HepG2 (cell line): Measurements from ENCODE around the gene OSGIN1. TPM values are rescaled to one million over a fixed set of nuclear protein-coding genes. Genes with fewer than 3 reads are reported as not detected.

Experiments used
- ASH2L ChIP-seq: fragments of 300-600, 200-600 bp; sonication (generic); IDR thresholded peaks from 2 replicates; pipeline ENCODE4 v1.7.0; 2017; ENCODE audit warnings: low read depth, mild to moderate bottlenecking, moderate library complexity, mixed read lengths, low read length; ENCODE audit not compliant: insufficient read length
- BCL6 ChIP-seq: IDR thresholded peaks from 2 replicates; pipeline ENCODE4 v1.6.1; 2016; ENCODE audit warnings: missing genetic modification reagents, missing compliant biosample characterization
- FOXA1 ChIP-seq, 2 experiments: fragments of 450-650 bp in 1 of 2; sonication (generic) in 1 of 2; formaldehyde crosslinking in 1 of 2; IDR thresholded peaks; 2 replicates each; pipeline versions ENCODE4 v1.4.0 to v1.6.1; 2016 to 2020; ENCODE audit warnings: missing genetic modification reagents in 1 of 2
- KDM5A ChIP-seq: fragments of 200-600 bp; sonication (generic); IDR thresholded peaks from 2 replicates; pipeline ENCODE4 v1.7.0; 2018; ENCODE audit warnings: antibody characterized with exemption, mild to moderate bottlenecking, low read length, borderline replicate concordance
- MIXL1 ChIP-seq: IDR thresholded peaks from 2 replicates; pipeline ENCODE4 v1.6.1; 2016
- NFKBIZ ChIP-seq: IDR thresholded peaks from 2 replicates; pipeline ENCODE4 v1.6.1; 2018; ENCODE audit warnings: missing genetic modification reagents, missing compliant biosample characterization
- RARA ChIP-seq: IDR thresholded peaks from 2 replicates; pipeline ENCODE4 v1.6.1; 2016; ENCODE audit warnings: missing genetic modification reagents, missing compliant biosample characterization
- SAP130 ChIP-seq: IDR thresholded peaks from 2 replicates; pipeline ENCODE4 v1.6.1; 2016; ENCODE audit warnings: low read depth
- SRF ChIP-seq: IDR thresholded peaks from 2 replicates; pipeline ENCODE4 v1.6.1; 2011; ENCODE audit warnings: mild to moderate bottlenecking, low read depth, low read length, moderate library complexity
- TMF1 ChIP-seq: sonication (generic); formaldehyde crosslinking; IDR thresholded peaks from 2 replicates; pipeline ENCODE4 v1.8.1; 2022; ENCODE audit warnings: low read depth, missing genetic modification reagents
- U2AF2 ChIP-seq: fragments of 200-400 bp; formaldehyde crosslinking; IDR thresholded peaks from 2 replicates; pipeline ENCODE4 v1.6.1; 2017; ENCODE audit warnings: low read depth, mild to moderate bottlenecking, low read length
- UBTF ChIP-seq: sonication (generic); formaldehyde crosslinking; IDR thresholded peaks from 2 replicates; pipeline ENCODE4 v1.4.0; 2020; ENCODE audit warnings: mild to moderate bottlenecking, missing genetic modification reagents
- ZBTB10 ChIP-seq: sonication (generic); formaldehyde crosslinking; IDR thresholded peaks from 2 replicates; pipeline ENCODE4 v1.4.0; 2020; ENCODE audit warnings: missing genetic modification reagents, borderline replicate concordance
- ZBTB26 ChIP-seq: IDR thresholded peaks from 2 replicates; pipeline ENCODE4 v1.6.1; 2016; ENCODE audit warnings: missing compliant biosample characterization, missing genetic modification reagents, borderline replicate concordance
- ZBTB42 ChIP-seq: sonication (generic); formaldehyde crosslinking; IDR thresholded peaks from 2 replicates; pipeline ENCODE4 v1.5.0; 2020; ENCODE audit warnings: mild to moderate bottlenecking, missing genetic modification reagents
- ZBTB7B ChIP-seq: sonication (generic); formaldehyde crosslinking; IDR thresholded peaks from 2 replicates; pipeline ENCODE4 v1.4.0; 2020; ENCODE audit warnings: missing genetic modification reagents
- ZEB1 ChIP-seq: IDR thresholded peaks from 2 replicates; pipeline ENCODE4 v1.6.1; 2012; ENCODE audit warnings: mild to moderate bottlenecking, low read depth, inconsistent platforms; ENCODE audit not compliant: insufficient replicate concordance
- ZNF3 ChIP-seq: IDR thresholded peaks from 2 replicates; pipeline ENCODE4 v1.7.0; 2017; ENCODE audit warnings: inconsistent platforms
- ZNF569 ChIP-seq: sonication (generic); formaldehyde crosslinking; IDR thresholded peaks from 2 replicates; pipeline ENCODE4 v1.5.0; 2020; ENCODE audit warnings: mild to moderate bottlenecking, missing genetic modification reagents, moderate library complexity, borderline replicate concordance
- polyA plus RNA-seq, 8 experiments: library from polyadenylated mRNA; depleted of rRNA in 3 of 8; stranded (reverse) in 7 of 8; unstranded in 1 of 8; fragments of >200 nt; fragmentation: Illumina TruSeq in 4 of 8; extraction: Trizol in 4 of 8; gene quantifications; 2 replicates each; pipeline versions ENCODE4 v1.2.1 to v1.2.3, GENCODE V29; 2011 to 2016; ENCODE audit warnings: low read depth in 4 of 8, missing spikeins in 1 of 8, mixed read lengths in 1 of 8; ENCODE audit not compliant: insufficient read depth in 1 of 8
- total RNA-seq, 5 experiments: library from RNA; depleted of rRNA; stranded (reverse); fragments of >200 nt; fragmentation: Illumina TruSeq; extraction: Trizol; gene quantifications; 2 replicates each; pipeline ENCODE4 v1.2.3, GENCODE V29; 2016; ENCODE audit warnings: low read depth in 1 of 5
- TF ChIP-seq, protein P1 (sequence below), 2 experiments: IDR thresholded peaks; 2 replicates each; pipeline ENCODE4 v1.6.1; 2011 to 2012; ENCODE audit warnings: low read length in 2 of 2, borderline replicate concordance in 1 of 2, low read depth in 1 of 2, mild to moderate bottlenecking in 1 of 2, moderate library complexity in 1 of 2

The OSGIN1 gene
- total and polyA plus RNA-seq, 2 of the 13 experiments (the other 11 are each of a cell fraction or from before 2014, with no cell fraction given) = 20.5 to 27.1 TPM

GRCh38 chr16:83948914-83949723 lies 3.9 kb upstream of the OSGIN1 start (continued):
- TF ChIP-seq ZBTB10 (CRISPR knock-in tag) = no peak
- TF ChIP-seq ZBTB26 (CRISPR knock-in tag) = peak; percentile 95
- no peak for TF ChIP-seq ZBTB42
- TF ChIP-seq ZNF569 (CRISPR knock-in tag) = no peak
- TF ChIP-seq SRF = no peak
- TF ChIP-seq ZNF3 (CRISPR knock-in tag) = peak; percentile 37; the same call in 1 of the 2 replicates
- peak; percentile 82 for TF ChIP-seq SAP130
- peak; percentile 83 for TF ChIP-seq ZEB1
- TF ChIP-seq ZBTB7B (CRISPR knock-in tag) = peak; percentile 91
- TF ChIP-seq, protein P1, sequence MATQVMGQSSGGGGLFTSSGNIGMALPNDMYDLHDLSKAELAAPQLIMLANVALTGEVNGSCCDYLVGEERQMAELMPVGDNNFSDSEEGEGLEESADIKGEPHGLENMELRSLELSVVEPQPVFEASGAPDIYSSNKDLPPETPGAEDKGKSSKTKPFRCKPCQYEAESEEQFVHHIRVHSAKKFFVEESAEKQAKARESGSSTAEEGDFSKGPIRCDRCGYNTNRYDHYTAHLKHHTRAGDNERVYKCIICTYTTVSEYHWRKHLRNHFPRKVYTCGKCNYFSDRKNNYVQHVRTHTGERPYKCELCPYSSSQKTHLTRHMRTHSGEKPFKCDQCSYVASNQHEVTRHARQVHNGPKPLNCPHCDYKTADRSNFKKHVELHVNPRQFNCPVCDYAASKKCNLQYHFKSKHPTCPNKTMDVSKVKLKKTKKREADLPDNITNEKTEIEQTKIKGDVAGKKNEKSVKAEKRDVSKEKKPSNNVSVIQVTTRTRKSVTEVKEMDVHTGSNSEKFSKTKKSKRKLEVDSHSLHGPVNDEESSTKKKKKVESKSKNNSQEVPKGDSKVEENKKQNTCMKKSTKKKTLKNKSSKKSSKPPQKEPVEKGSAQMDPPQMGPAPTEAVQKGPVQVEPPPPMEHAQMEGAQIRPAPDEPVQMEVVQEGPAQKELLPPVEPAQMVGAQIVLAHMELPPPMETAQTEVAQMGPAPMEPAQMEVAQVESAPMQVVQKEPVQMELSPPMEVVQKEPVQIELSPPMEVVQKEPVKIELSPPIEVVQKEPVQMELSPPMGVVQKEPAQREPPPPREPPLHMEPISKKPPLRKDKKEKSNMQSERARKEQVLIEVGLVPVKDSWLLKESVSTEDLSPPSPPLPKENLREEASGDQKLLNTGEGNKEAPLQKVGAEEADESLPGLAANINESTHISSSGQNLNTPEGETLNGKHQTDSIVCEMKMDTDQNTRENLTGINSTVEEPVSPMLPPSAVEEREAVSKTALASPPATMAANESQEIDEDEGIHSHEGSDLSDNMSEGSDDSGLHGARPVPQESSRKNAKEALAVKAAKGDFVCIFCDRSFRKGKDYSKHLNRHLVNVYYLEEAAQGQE (IDR thresholded peaks at IDR 0.05; ENCODE audit: borderline replicate concordance in 1 of 2, low read depth in 1 of 2, low read length in 2 of 2) = peak in 1 of 2 experiments; percentile 50; a peak in 1 of 4 replicates
- peak; percentile 50; the same call in 1 of the 2 replicates for TF ChIP-seq MIXL1 (CRISPR knock-in tag)
- TF ChIP-seq RARA (CRISPR knock-in tag) = peak; percentile 99
- no peak for TF ChIP-seq U2AF2
- TF ChIP-seq FOXA1 (IDR thresholded peaks at IDR 0.05) = no peak
- TF ChIP-seq FOXA1 (CRISPR knock-in tag; IDR thresholded peaks at IDR 0.05) = peak; percentile 82
- no peak for TF ChIP-seq KDM5A
- no peak for TF ChIP-seq NFKBIZ (CRISPR knock-in tag)
- TF ChIP-seq ASH2L = peak; percentile 22
- TF ChIP-seq BCL6 = peak; percentile 99
- no peak for TF ChIP-seq TMF1 (CRISPR knock-in tag)
- 0 out of 2 replicates have a peak, but pooled peaks have one; percentile 24 for TF ChIP-seq UBTF
